Loucy (cell line): ENCODE measurements around the gene FFAR1.

Source experiments
- H2AFZ ChIP-seq: fragments of 200-600 bp; sonication (generic); 2 replicates; pipeline ENCODE4 v1.6.0; 2016; ENCODE audit warnings: antibody characterized with exemption, mild to moderate bottlenecking, low read length, moderate library complexity
- H3F3A ChIP-seq: fragments of 200-600 bp; 2 replicates; pipeline ENCODE4 v1.6.0; 2016; ENCODE audit warnings: antibody characterized with exemption, low read depth, mild to moderate bottlenecking
- H3K27me3 ChIP-seq: fragments of 200-600 bp; sonication (generic); 2 replicates; pipeline ENCODE4 v1.6.1; 2014; ENCODE audit warnings: low read length, mild to moderate bottlenecking; ENCODE audit not compliant: insufficient read depth, poor library complexity, severe bottlenecking
- H3K36me3 ChIP-seq: fragments of 200-600 bp; sonication (generic); 2 replicates; pipeline ENCODE4 v1.6.1; 2016; ENCODE audit warnings: low read length; ENCODE audit not compliant: insufficient read depth
- H3K4me1 ChIP-seq: fragments of 200-600 bp; sonication (generic); 2 replicates; pipeline ENCODE4 v1.5.1; 2014; ENCODE audit warnings: low read length, mild to moderate bottlenecking; ENCODE audit not compliant: insufficient read depth, poor library complexity, severe bottlenecking
- H3K4me2 ChIP-seq: fragments of 200-600 bp; sonication (generic); 2 replicates; pipeline ENCODE4 v1.6.0; 2014; ENCODE audit warnings: antibody characterized with exemption, low read length, low read depth, mild to moderate bottlenecking; ENCODE audit not compliant: poor library complexity, severe bottlenecking
- H3K4me3 ChIP-seq: fragments of 200-600 bp; sonication (generic); 2 replicates; pipeline ENCODE4 v1.5.1; 2014; ENCODE audit warnings: low read length, mild to moderate bottlenecking, mixed read lengths; ENCODE audit not compliant: poor library complexity, severe bottlenecking
- H3K79me2 ChIP-seq: fragments of 200-600 bp; sonication (generic); 2 replicates; pipeline ENCODE4 v1.6.1; 2014; ENCODE audit warnings: low read length; ENCODE audit not compliant: insufficient read depth
- H3K9ac ChIP-seq: fragments of 200-600 bp; sonication (generic); 2 replicates; pipeline ENCODE4 v1.6.0; 2014; ENCODE audit warnings: mild to moderate bottlenecking, low read depth, low read length, moderate library complexity; ENCODE audit not compliant: poor library complexity, severe bottlenecking
- H3K9me2 ChIP-seq: fragments of 200-600 bp; sonication (generic); replicated peaks from 2 replicates; pipeline ENCODE4 v1.6.1; 2016; ENCODE audit warnings: low read depth, low read length, mixed read lengths
- H3K9me3 ChIP-seq: fragments of 200-600 bp; sonication (generic); 2 replicates; pipeline ENCODE4 v1.6.1; 2014; ENCODE audit warnings: mild to moderate bottlenecking, antibody characterized with exemption, low read length, low read depth; ENCODE audit not compliant: insufficient read depth
- H4K20me1 ChIP-seq: fragments of 200-600 bp; sonication (generic); 2 replicates; pipeline ENCODE4 v1.6.0; 2014; ENCODE audit warnings: antibody characterized with exemption, low read length, mild to moderate bottlenecking; ENCODE audit not compliant: insufficient read depth, poor library complexity, severe bottlenecking
- CTCF ChIP-seq: fragments of 200-600 bp; sonication (generic); conservative IDR thresholded peaks from 2 replicates; pipeline ENCODE4 v1.5.1; 2014; ENCODE audit warnings: mild to moderate bottlenecking, antibody characterized with exemption, low read length
- EZH2phosphoT487 ChIP-seq: fragments of 200-600 bp; IDR thresholded peaks from 2 replicates; pipeline ENCODE4 v1.6.1; 2018; ENCODE audit warnings: antibody characterized with exemption, mild to moderate bottlenecking, moderate library complexity, borderline replicate concordance

The FFAR1 gene

GRCh38 chr19:35302446-35302845, 45.3 kb upstream of the FFAR1 start:
- no peak overlapping the region for H3K9ac ChIP-seq
- no peaks in the 10 kb centered on the region for H3K27me3 ChIP-seq
- no peak overlapping the region for H3K4me2 ChIP-seq
- no peaks in the 10 kb centered on the region for H3F3A ChIP-seq
- H3K36me3 ChIP-seq, result no peaks in the 10 kb centered on the region
- no peaks in the 10 kb centered on the region for H4K20me1 ChIP-seq
- H3K4me3 ChIP-seq, result no peak overlapping the region
- H3K9me2 ChIP-seq, result no peaks in the 10 kb centered on the region
- H3K79me2 ChIP-seq, result no peaks in the 10 kb centered on the region
- TF ChIP-seq CTCF (no peak), EZH2phosphoT487 (no peak)
- H3K9me3 ChIP-seq, result no peaks in the 10 kb centered on the region
- no peak overlapping the region for H2AFZ ChIP-seq
- H3K4me1 ChIP-seq, result no peaks in the 10 kb centered on the region

- H4K20me1 ChIP-seq, result no peaks in the 10 kb centered on the region
- no peak overlapping the region for H3K9ac ChIP-seq
- H3K79me2 ChIP-seq, result no peaks in the 10 kb centered on the region
- H3K36me3 ChIP-seq, result no peaks in the 10 kb centered on the region
- no peaks in the 10 kb centered on the region for H3K27me3 ChIP-seq
- no peak overlapping the region for H2AFZ ChIP-seq
- no peaks in the 10 kb centered on the region for H3K9me3 ChIP-seq
- H3K4me1 ChIP-seq, result no peaks in the 10 kb centered on the region
- no peak for TF ChIP-seq CTCF
- no peak for TF ChIP-seq EZH2phosphoT487
- no peaks in the 10 kb centered on the region for H3F3A ChIP-seq
- H3K4me2 ChIP-seq, result no peak overlapping the region
- no peaks in the 10 kb centered on the region for H3K9me2 ChIP-seq
- no peak overlapping the region for H3K4me3 ChIP-seq
Measured at GRCh38 chr19:35303357-35303915, 44.3 kb upstream of the FFAR1 start.

GRCh38 chr19:35304036-35304435, 43.7 kb upstream of the FFAR1 start:
- Histone ChIP-seq H3K36me3 (no peaks in the 10 kb centered on the region), H4K20me1 (no peaks in the 10 kb centered on the region), H3K9ac (no peak overlapping the region), H2AFZ (no peak overlapping the region), H3F3A (no peaks in the 10 kb centered on the region), H3K27me3 (no peaks in the 10 kb centered on the region), H3K4me3 (no peak overlapping the region), H3K9me2 (no peaks in the 10 kb centered on the region), H3K9me3 (no peaks in the 10 kb centered on the region), H3K4me1 (no peaks in the 10 kb centered on the region), H3K79me2 (no peaks in the 10 kb centered on the region), H3K4me2 (no peak overlapping the region)
- no peak for TF ChIP-seq EZH2phosphoT487

- Histone ChIP-seq H3K79me2 (no peaks in the 10 kb centered on the region), H3F3A (no peaks in the 10 kb centered on the region), H3K9me3 (no peaks in the 10 kb centered on the region), H3K4me2 (no peak overlapping the region), H3K36me3 (no peaks in the 10 kb centered on the region), H3K9ac (no peak overlapping the region), H3K9me2 (no peaks in the 10 kb centered on the region), H3K4me3 (no peak overlapping the region), H3K27me3 (no peaks in the 10 kb centered on the region), H2AFZ (no peak overlapping the region), H3K4me1 (peaks cover 6% of the 10 kb centered on the region), H4K20me1 (no peaks in the 10 kb centered on the region)
- TF ChIP-seq CTCF (no peak), EZH2phosphoT487 (no peak)
Measured at GRCh38 chr19:35305181-35305580, 42.5 kb upstream of the FFAR1 start.
